GM18519 (cell line): Measurements from ENCODE around the gene SAG.
"Not testable (repeated sequence)": the region's sequence is repeated elsewhere in the genome, so short reads cannot be mapped to it uniquely, and the experiment has no call there.

Experiments used
- ATAC-seq: cut with Tn5 transposase; IDR thresholded peaks from one replicate; pipeline ENCODE4 v1.9.1; 2021; ENCODE audit warnings: mild to moderate bottlenecking, moderate library complexity; ENCODE audit not compliant: unreplicated experiment, low FRiP score

SAG gene

GRCh38 chr2:233374776-233375175, 67.2 kb downstream of the SAG start:
- ATAC-seq: not testable (repeated sequence)

- ATAC-seq: no peak
Measured at GRCh38 chr2:233375490-233376314, 68.1 kb downstream of the SAG start.

GRCh38 chr2:233379034-233379433, 71.4 kb downstream of the SAG start:
- ATAC-seq: no peak

GRCh38 chr2:233379441-233379840, 71.8 kb downstream of the SAG start:
- no peak for ATAC-seq

GRCh38 chr2:233380132-233380895, 72.7 kb downstream of the SAG start:
- ATAC-seq: no peak

GRCh38 chr2:233380995-233381637, 73.5 kb downstream of the SAG start:
- ATAC-seq: no peak

GRCh38 chr2:233381638-233381995, 74.0 kb downstream of the SAG start:
- ATAC-seq: no peak

- no peak for ATAC-seq
Measured at GRCh38 chr2:233384015-233384414, 76.4 kb downstream of the SAG start.

GRCh38 chr2:233384811-233385488, 77.3 kb downstream of the SAG start:
- ATAC-seq: no peak

- ATAC-seq: peak; percentile 42
Measured at GRCh38 chr2:233385489-233386044, 78.0 kb downstream of the SAG start.

GRCh38 chr2:233386382-233387041, 78.9 kb downstream of the SAG start:
- no peak for ATAC-seq

- no peak for ATAC-seq
Measured at GRCh38 chr2:233387225-233387624, 79.6 kb downstream of the SAG start.

- ATAC-seq: no peak
Measured at GRCh38 chr2:233387667-233388528, 80.3 kb downstream of the SAG start.

GRCh38 chr2:233389601-233390125, 82.0 kb downstream of the SAG start:
- no peak for ATAC-seq

GRCh38 chr2:233395687-233396086, 88.1 kb downstream of the SAG start:
- ATAC-seq: no peak
